ENCODE measurements around the gene SCGB1D1.

DNA sequence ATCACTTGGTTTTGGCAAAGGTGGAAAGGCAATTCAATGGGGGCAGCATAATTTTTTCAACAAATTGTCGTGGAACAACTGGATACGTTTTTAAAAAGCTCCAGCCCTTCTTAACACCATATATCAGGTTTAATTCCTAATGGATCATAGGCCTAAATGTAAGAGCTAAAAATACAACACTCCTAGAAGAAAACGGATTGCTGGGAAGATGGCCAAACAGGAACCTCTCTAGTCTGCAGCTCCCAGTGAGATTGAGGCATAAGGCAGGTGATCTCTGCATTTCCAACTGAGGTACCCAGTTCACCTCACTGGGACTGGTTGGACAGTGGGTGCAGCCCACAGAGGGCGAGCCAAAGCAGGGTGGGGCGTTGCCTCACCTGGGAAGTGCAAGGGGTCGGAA is 32.4 kb upstream of the SCGB1D1 start:
- TF ChIP-seq POLR2A (IDR thresholded peaks at IDR 0.05): no peak
- TF ChIP-seq, protein P1, sequence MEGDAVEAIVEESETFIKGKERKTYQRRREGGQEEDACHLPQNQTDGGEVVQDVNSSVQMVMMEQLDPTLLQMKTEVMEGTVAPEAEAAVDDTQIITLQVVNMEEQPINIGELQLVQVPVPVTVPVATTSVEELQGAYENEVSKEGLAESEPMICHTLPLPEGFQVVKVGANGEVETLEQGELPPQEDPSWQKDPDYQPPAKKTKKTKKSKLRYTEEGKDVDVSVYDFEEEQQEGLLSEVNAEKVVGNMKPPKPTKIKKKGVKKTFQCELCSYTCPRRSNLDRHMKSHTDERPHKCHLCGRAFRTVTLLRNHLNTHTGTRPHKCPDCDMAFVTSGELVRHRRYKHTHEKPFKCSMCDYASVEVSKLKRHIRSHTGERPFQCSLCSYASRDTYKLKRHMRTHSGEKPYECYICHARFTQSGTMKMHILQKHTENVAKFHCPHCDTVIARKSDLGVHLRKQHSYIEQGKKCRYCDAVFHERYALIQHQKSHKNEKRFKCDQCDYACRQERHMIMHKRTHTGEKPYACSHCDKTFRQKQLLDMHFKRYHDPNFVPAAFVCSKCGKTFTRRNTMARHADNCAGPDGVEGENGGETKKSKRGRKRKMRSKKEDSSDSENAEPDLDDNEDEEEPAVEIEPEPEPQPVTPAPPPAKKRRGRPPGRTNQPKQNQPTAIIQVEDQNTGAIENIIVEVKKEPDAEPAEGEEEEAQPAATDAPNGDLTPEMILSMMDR (IDR thresholded peaks at IDR 0.05): no peak
